ENCODE results near the gene GALC.

The GALC gene

GRCh38 chr14:87888136-87888999, 104.6 kb downstream of the GALC start:
- Histone ChIP-seq H3K9ac (no peak overlapping the region), H3K9me3 (ENCODE audit: control insufficient read depth, low read length) (no peaks in the 10 kb centered on the region), H3K79me2 (no peaks in the 10 kb centered on the region), H3K4me2 (ENCODE audit: low read length) (no peak overlapping the region), H3K4me1 (no peaks in the 10 kb centered on the region), H2AFZ (no peak overlapping the region), H3K36me3 (ENCODE audit: control insufficient read depth, insufficient read depth, low read length) (no peaks in the 10 kb centered on the region), H3K4me3 (ENCODE audit: low read depth, low read length) (no peak overlapping the region), H3K27me3 (ENCODE audit: control insufficient read depth, insufficient read depth, low read length) (no peaks in the 10 kb centered on the region), H3K27ac (no peak overlapping the region)
- no peak for TF ChIP-seq CTCF (IDR thresholded peaks at IDR 0.05)

GRCh38 chr14:87883750-87884149, 109.2 kb downstream of the GALC start:
- Histone ChIP-seq H3K9ac (no peak overlapping the region), H2AFZ (no peak overlapping the region), H3K27me3 (ENCODE audit: control insufficient read depth, insufficient read depth, low read length) (no peaks in the 10 kb centered on the region), H3K4me3 (ENCODE audit: low read depth, low read length) (no peak overlapping the region), H3K9me3 (ENCODE audit: control insufficient read depth, low read length) (no peaks in the 10 kb centered on the region), H3K4me1 (no peaks in the 10 kb centered on the region), H3K36me3 (ENCODE audit: control insufficient read depth, insufficient read depth, low read length) (no peaks in the 10 kb centered on the region), H3K4me2 (ENCODE audit: low read length) (no peak overlapping the region), H3K27ac (no peak overlapping the region), H3K79me2 (no peaks in the 10 kb centered on the region)
- no peak for TF ChIP-seq CTCF (IDR thresholded peaks at IDR 0.05)
